NB4 (cell line): Measurements from ENCODE around the gene FCER2.

ENCODE experiments used
- CTCF ChIP-seq: IDR thresholded peaks from one replicate; pipeline ENCODE4 v1.5.1; 2012; ENCODE audit warnings: low read depth, low read length
- MAX ChIP-seq: IDR thresholded peaks from 2 replicates; pipeline ENCODE4 v1.6.1; 2011; ENCODE audit warnings: low read depth, low read length
- POLR2A ChIP-seq: IDR thresholded peaks from 2 replicates; pipeline ENCODE4 v1.6.1; 2011; ENCODE audit warnings: mild to moderate bottlenecking; ENCODE audit not compliant: insufficient read length; ENCODE audit errors: extremely low read depth

- TF ChIP-seq CTCF (no peak), POLR2A (no peak), MAX (no peak)
Observed at GRCh38 chr19:7734220-7735203, 32.6 kb upstream of the FCER2 start.
